ENCODE data around the gene PARD3.
"Not testable (repeated sequence)": the region's sequence is repeated elsewhere in the genome, so short reads cannot be mapped to it uniquely, and the experiment has no call there.

The PARD3 gene

DNA sequence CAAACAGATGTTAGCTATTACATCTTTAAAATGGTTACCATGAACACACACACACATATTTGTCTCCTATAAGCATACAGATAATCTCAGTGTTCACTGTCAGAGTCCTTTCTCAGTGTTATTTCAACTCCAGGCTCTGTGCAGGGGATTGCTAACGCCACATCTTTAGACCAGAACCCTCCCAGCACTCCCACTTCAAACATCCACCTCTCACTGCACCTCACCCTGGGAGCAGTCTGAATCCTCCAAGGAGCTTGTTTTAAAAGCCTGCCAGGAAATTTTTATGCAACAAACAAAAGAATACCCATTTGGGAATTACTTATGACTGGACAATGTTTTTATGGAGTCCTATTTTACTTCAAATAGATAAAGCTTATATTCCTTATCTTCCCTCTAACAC is 107.4 kb downstream of the PARD3 start:
- DNase-seq: no peak

DNA sequence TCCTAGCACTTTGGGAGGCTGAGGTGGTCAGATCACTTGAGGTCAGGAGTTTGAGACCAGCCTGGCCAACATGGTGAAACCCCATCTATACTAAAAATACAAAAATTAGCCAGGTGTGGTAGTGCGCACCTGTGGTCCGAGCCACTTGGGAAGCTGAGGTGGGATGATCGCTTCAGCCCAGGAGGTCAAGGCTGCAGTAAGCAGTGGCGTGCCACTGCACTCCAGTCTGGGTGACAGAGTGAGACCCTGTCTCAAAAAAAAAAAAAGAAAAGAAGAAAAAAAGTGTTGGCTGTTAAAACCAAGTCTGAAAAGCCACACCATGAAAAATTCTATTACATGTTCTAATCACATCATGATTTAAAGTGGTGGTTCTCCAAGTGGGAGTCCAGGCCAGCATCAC is 108.1 kb downstream of the PARD3 start:
- not testable (repeated sequence) for DNase-seq

- no peak for DNase-seq
These were observed 108.9 kb downstream of the PARD3 start for GRCh38 chr10:34706147-34706546.

DNA sequence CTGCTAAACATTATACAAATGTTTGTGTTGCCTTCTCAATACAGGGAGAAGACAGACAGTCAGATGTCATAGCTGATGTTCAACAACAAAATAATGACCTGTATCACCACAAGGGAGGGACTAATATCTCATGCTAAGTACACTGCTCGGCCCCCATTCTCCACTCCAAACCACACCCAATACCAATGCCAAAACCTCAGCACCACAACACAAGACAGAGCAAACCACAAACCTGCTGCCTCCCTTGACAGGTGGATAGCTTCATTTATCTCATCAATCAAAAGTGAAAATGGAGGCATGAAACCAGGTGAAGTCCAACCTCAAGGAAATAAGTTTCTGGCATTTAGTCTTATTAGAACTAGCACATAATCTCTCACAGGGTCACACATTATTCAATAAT is 109.5 kb downstream of the PARD3 start:
- no peak for DNase-seq

GRCh38 chr10:34704526-34705184 is 110.4 kb downstream of the PARD3 start:
- no peak for DNase-seq

DNA sequence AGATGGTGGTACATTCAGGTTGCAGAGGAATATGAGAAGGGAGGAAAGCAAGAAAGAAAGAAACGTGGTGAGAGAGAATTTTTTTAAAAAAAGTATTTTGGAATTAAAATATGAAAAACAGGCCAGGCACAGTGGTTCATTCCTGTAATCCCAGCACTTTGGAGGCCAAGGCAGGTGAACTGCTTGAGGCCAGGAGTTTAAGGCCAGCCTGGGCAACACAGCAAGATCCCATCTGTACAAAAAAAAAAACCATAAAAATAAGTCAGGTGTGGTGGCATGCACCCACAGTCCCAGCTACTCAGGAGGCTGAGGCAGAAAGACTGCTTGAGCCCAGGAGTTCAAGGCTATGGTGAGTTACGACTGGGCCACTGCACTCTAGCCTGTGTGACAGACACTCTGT is 112.1 kb downstream of the PARD3 start:
- DNase-seq: no peak

DNA sequence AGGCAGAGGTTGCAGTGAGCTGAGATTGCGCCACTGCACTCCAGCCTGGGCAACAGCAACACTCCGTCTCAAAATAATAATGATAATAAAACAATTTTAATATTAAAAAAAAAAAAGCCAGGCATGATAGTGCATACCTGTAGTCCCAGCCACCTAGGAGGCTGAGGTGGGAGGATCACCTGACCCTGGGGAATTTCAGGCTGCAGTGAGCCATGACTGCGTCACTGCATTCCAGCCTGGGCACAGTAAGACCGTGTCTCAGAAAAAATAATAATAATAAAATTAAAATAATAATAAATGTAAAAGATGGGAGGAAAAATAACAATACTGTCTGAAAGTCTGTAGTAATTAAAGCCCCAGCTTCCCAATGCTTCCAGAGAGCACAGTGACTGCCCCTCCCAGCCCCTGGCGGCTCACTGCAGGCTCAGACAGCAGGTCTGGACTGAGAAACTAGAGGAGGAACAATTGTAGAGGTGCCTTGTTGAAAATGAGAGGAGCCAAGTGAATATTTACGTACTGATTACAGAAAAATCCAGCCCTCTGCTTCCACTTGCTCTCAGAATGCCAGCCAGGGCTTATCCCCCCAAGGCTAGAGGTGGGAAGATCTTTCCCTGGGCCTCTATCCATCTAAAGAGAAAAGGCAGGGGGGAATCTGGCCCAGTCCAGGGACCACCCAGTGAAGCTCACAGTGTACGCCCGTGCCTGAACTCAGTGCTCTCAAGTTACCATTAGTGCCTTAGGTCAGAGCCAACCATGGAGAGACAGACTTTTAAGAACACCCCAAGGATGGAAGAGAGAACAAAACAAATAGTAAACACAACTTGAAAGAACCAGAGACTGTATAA is 112.8 kb downstream of the PARD3 start:
- DNase-seq: no peak

- DNase-seq: no peak
These were observed 113.9 kb downstream of the PARD3 start for GRCh38 chr10:34701194-34701593.

GRCh38 chr10:34700752-34701151 is 114.3 kb downstream of the PARD3 start:
- not testable (repeated sequence) for DNase-seq

GRCh38 chr10:34699904-34700517 is 115.1 kb downstream of the PARD3 start:
- DNase-seq: no peak

DNA sequence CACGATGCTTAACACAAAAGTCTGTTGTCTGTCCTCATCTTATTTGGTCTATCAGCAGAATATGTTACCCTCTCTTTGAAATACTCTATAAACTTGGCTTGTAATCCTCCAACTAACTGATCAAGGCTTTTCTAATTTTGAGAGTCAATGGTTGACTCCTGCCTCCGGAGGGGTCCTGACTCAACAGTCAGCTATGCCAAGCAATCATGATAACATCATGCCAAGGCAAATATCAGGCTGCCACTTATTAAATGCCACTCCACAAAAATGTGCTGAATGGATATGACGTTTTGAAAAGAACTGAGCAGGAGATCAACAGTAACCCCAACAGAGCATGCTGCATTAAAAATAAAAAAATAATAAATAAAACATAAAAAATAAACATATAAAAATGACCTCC is 116.1 kb downstream of the PARD3 start:
- no peak for DNase-seq

DNA sequence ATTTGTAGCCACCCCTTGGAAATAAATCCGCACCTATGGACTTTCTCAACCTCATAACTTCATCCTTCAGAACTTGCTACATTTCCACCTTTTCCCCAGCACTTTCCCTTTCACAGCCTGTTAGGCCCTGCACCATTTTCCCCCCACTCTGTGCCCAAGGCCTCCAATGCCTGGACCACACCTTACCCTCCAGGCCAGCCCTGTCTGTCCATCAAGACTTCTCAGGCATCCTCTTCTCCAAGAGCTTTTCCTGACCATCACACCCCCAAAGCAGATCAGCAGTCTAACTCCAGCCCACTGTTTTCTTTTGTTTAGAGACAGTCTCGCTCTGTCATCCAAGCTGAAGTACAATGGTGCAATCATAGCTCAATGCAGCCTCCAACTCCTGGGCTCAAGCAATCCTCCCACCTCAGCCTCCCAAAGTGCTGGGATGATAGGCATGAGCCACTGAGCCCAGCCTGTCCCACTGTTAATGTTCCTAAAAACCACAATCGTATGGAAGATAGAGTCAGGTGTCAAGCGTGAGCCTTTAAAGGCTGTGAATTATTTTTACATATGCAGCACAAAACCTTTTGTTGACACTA is 116.8 kb downstream of the PARD3 start:
- no peak for DNase-seq

GRCh38 chr10:34697351-34698247 is 117.5 kb downstream of the PARD3 start:
- DNase-seq: no peak

DNA sequence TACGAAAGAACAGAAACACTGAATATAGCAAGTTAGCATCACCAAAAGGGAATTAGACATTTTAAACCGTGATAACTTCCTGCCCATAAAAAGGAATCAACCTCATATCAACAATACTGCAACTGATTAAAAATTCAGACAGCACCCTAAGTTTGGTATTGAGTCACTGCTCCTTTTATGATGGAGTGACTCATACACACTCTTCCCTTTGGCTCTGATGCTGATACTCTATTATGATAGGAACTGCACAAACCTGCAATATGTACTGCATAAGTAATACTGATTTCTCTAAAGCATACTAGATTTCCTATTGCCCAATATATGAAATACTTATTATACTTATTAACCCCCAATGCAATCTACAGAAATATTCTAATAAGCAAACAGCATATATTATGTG is 118.7 kb downstream of the PARD3 start:
- no peak for DNase-seq

DNA sequence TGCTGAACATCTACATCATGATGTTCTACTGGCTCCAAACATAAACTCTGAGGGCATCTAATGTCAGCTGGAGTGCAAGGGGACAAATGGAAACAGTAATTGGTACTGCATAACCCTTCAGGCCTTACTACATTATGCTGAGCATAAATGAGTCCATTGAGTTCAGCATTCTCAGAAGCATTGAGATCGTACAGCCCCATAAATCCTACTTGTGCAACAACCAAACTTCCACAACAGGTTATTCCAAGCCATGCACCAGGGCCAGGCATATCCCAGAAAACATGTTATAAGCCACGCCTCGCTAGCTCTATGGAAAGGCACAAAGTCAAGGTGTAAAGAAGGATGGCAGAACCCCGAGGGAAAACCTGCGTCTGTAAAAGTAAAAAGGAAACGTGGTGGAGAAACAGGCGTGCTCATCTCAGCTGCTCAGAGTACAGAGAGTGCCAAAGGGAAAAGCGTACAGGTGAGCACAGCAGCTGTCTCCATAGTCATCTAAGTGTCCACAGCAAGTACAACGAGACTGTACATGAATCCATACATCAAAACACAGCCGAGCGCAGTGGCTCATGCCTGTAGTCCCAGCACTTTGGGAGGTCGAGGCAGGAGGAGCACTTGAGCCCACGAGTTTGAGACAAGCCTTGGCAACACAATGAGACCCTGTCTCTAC is 124.6 kb downstream of the PARD3 start:
- no peak for DNase-seq

GRCh38 chr10:34689053-34689452 is 126.0 kb downstream of the PARD3 start:
- peak; percentile 18 for DNase-seq

DNA sequence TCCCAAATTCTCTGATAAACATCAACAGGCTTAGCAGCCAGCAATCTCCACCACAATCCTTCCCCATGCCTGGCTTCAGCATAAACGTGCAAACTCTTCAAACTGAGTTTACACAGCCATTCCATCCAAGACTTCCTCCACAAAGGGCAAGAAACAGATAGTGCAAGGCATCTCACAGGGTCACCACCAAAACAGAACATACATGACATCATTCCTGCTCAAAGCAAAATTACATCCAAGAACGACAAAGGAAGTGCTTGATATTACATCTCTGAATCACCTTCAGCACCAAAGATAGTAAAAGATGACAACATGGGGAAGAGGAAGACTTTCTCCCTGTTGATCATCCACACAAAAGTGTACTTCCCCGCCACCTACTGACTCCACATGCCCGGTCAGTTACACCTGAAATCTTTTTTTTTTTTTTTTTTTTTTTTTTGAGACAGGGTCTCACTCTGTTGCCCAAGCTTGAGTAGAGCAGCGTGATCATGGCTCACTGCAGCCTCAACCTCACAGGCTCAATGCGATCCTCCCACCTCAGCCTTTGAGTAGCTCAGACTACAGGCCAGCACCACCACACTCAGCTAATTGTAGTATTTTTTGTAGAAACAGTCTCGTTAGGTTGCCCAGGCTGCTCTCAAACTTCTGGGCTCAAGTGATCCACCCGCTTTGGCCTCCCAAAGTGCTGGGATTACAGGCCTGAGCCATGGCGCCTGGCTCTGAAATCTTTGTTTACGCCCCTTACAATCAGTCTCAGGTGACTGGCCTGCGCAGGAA is 127.5 kb downstream of the PARD3 start:
- no peak for DNase-seq

DNA sequence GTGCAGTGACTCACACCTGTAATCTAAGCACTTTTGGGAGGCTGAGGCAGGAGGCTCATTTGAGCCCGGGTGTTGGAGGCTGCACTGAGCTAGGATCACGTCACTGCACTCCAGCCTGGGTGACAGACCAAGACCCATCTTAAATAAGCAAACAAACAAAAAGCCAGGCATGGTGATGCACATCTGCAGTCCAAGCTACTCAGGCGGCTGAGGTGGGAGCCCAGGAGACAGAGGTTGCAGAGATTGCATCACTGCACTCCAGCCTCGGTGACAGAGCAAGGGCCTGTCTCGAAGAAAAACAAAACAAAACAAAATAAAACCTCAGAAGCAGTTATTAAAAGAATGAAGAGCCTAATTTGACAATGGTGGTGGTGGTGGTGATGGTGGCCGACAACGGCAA is 132.5 kb downstream of the PARD3 start:
- no peak for DNase-seq

- DNase-seq: no peak
These were observed 133.2 kb downstream of the PARD3 start for GRCh38 chr10:34681933-34682332.

GRCh38 chr10:34679177-34679576 is 135.9 kb downstream of the PARD3 start:
- no peak for DNase-seq

DNA sequence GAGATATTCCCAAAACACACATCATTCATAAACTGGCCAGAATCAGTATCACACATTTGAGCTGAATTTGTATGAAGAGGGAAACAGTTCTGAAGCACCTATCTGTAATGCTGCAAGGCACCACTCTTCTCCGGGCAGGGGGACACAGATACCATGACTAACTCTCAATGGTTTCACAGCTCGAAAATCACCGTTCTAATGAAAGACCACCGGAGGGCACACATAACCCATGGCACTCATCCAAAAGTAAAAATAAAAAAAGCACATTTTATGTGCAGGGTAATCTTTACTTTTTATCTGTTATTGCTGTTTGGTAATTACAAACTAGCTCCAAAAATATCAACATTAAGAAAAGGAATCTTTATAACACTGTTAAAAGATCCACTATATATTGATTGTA is 137.5 kb downstream of the PARD3 start:
- DNase-seq: no peak

Data from NCI-H2171 (cell line).